SK-N-SH (cell line): ENCODE results near the gene FNTB. TPM values are rescaled to one million over a fixed set of nuclear protein-coding genes. Genes with fewer than 3 reads are reported as not detected.

Source experiments
- CTCF ChIA-PET: fragments of 300-600, 350-600 bp; formaldehyde crosslinking; extraction: SDS; loops from one replicate; lab custom pipeline; 2021; lab: Yijun Ruan, JAX
- POLR2A ChIA-PET: fragments of 350-600 bp; sonication (Branson Sonifier 250); formaldehyde crosslinking; extraction: SDS; loops from one replicate; lab custom pipeline; 2020; ENCODE audit warnings: antibody characterized with exemption, inconsistent platforms; lab: Yijun Ruan, JAX
- DNase-seq: peaks from one replicate; pipeline ENCODE4 v3.0.0; 2012
- H2AFZ ChIP-seq: fragments of 200-600 bp; sonication (generic); 2 replicates; pipeline ENCODE4 v1.8.1; 2016; ENCODE audit warnings: antibody characterized with exemption, mild to moderate bottlenecking, low read depth
- H3F3A ChIP-seq: fragments of 200-600 bp; sonication (generic); replicated peaks from 2 replicates; pipeline ENCODE3; 2016; ENCODE audit warnings: antibody characterized with exemption, mild to moderate bottlenecking; ENCODE audit not compliant: insufficient read depth
- H3K27ac ChIP-seq, 2 experiments: fragments of 200-500 bp in 1 of 2; fragments of 200-600 bp in 1 of 2; sonication (Bioruptor generic) in 1 of 2; sonication (generic), shearing (Covaris generic) in 1 of 2; 2 replicates each; pipeline versions ENCODE4 v1.5.1 to v1.6.1; 2014 to 2016; ENCODE audit warnings: low read depth in 2 of 2, inconsistent platforms in 1 of 2, low read length in 1 of 2, mild to moderate bottlenecking in 1 of 2, mixed read lengths in 1 of 2
- H3K27me3 ChIP-seq: fragments of 200-600 bp; sonication (generic), shearing (Covaris generic); 2 replicates; pipeline ENCODE4 v1.6.1; 2016; ENCODE audit warnings: mixed run types; ENCODE audit not compliant: insufficient read depth
- H3K36me3 ChIP-seq, 2 experiments: fragments of 200-500 bp in 1 of 2; fragments of 200-600 bp in 1 of 2; sonication (Bioruptor generic) in 1 of 2; sonication (generic) in 1 of 2; replicated peaks in 1 of 2; 2 replicates each; pipeline versions ENCODE3 to v1.5.1; 2014 to 2016; ENCODE audit warnings: low read length in 1 of 2, mild to moderate bottlenecking in 1 of 2; ENCODE audit not compliant: insufficient read depth in 2 of 2, control insufficient read depth in 1 of 2
- H3K4me1 ChIP-seq, 2 experiments: fragments of 200-500 bp in 1 of 2; fragments of 200-600 bp in 1 of 2; sonication (Bioruptor generic) in 1 of 2; sonication (generic), shearing (Covaris generic) in 1 of 2; 2 replicates each; pipeline versions ENCODE4 v1.5.1 to v1.6.1; 2014 to 2016; ENCODE audit warnings: low read depth in 1 of 2, low read length in 1 of 2, mixed run types in 1 of 2; ENCODE audit not compliant: insufficient read depth in 2 of 2, control insufficient read depth in 1 of 2
- H3K4me2 ChIP-seq: fragments of 200-600 bp; sonication (generic), shearing (Covaris generic); 2 replicates; pipeline ENCODE4 v1.6.1; 2017; ENCODE audit warnings: mixed run types
- H3K4me3 ChIP-seq, 2 experiments: fragments of 200-500 bp in 1 of 2; fragments of 200-600 bp in 1 of 2; sonication (Bioruptor generic) in 1 of 2; sonication (generic), shearing (Covaris generic) in 1 of 2; 2 replicates each; pipeline versions ENCODE4 v1.5.1 to v1.8.1; 2014 to 2016; ENCODE audit warnings: low read depth in 2 of 2, inconsistent platforms in 1 of 2, low read length in 1 of 2, mild to moderate bottlenecking in 1 of 2, mixed read lengths in 1 of 2, moderate library complexity in 1 of 2
- H3K79me2 ChIP-seq: fragments of 200-600 bp; sonication (generic); 2 replicates; pipeline ENCODE4 v1.8.1; 2017; ENCODE audit warnings: mild to moderate bottlenecking; ENCODE audit not compliant: insufficient read depth
- H3K9ac ChIP-seq: fragments of 200-600 bp; sonication (generic); 2 replicates; pipeline ENCODE4 v1.6.1; 2017; ENCODE audit warnings: mixed run types
- H3K9me2 ChIP-seq: fragments of 200-600 bp; sonication (generic); 2 replicates; pipeline ENCODE4 v1.6.1; 2017; ENCODE audit warnings: mixed run types
- H3K9me3 ChIP-seq: fragments of 200-600 bp; sonication (generic); 2 replicates; pipeline ENCODE4 v1.6.1; 2017; ENCODE audit warnings: mixed run types, mild to moderate bottlenecking, moderate library complexity
- H4K20me1 ChIP-seq: fragments of 200-600 bp; sonication (generic); 2 replicates; pipeline ENCODE4 v1.6.1; 2017; ENCODE audit warnings: mild to moderate bottlenecking, mixed run types; ENCODE audit not compliant: insufficient read depth
- CHD2 ChIP-seq: fragments of 150-350 bp; IDR thresholded peaks from 2 replicates; pipeline ENCODE4 v1.6.1; 2018; ENCODE audit warnings: low read length; ENCODE audit not compliant: partially characterized antibody
- ELF1 ChIP-seq: IDR thresholded peaks from 2 replicates; pipeline ENCODE4 v1.4.0; 2012
- EP300 ChIP-seq, 2 experiments: IDR thresholded peaks; 2 replicates each; pipeline versions ENCODE4 v1.4.0 to v1.6.1; 2012; ENCODE audit warnings: borderline replicate concordance in 1 of 2, low read depth in 1 of 2, low read length in 1 of 2
- FOXM1 ChIP-seq: IDR thresholded peaks from 2 replicates; pipeline ENCODE4 v1.4.0; 2012; ENCODE audit warnings: low read depth, mild to moderate bottlenecking
- JUND ChIP-seq: IDR thresholded peaks from 2 replicates; pipeline ENCODE4 v1.4.0; 2012
- MEF2A ChIP-seq: IDR thresholded peaks from 2 replicates; pipeline ENCODE4 v1.4.0; 2012; ENCODE audit warnings: low read depth, borderline replicate concordance
- MXI1 ChIP-seq: IDR thresholded peaks from 2 replicates; pipeline ENCODE4 v1.6.1; 2012; ENCODE audit warnings: mild to moderate bottlenecking, low read depth, low read length, improper control_type of control experiment
- POLR2AphosphoS5 ChIP-seq: IDR thresholded peaks from 2 replicates; pipeline ENCODE4 v1.6.1; 2012; ENCODE audit warnings: low read depth, low read length
- RAD21 ChIP-seq: IDR thresholded peaks from 2 replicates; pipeline ENCODE4 v1.6.1; 2012; ENCODE audit warnings: mild to moderate bottlenecking, low read length
- RXRA ChIP-seq: IDR thresholded peaks from 2 replicates; pipeline ENCODE4 v1.4.0; 2012; ENCODE audit warnings: low read depth, mild to moderate bottlenecking, borderline replicate concordance
- YY1 ChIP-seq: IDR thresholded peaks from 2 replicates; pipeline ENCODE4 v1.4.0; 2012; ENCODE audit warnings: low read depth, mild to moderate bottlenecking
- WGBS: methylation state at CpG from one replicate; pipeline ENCODE4 v1.1.6; 2017; ENCODE audit warnings: low lambda C conversion rate; 5-methylcytosine and 5-hydroxymethylcytosine counted together
- polyA plus RNA-seq, 3 experiments: library from polyadenylated mRNA; depleted of rRNA; stranded (reverse); fragments of >200 nt; gene quantifications; 2 replicates each; pipeline ENCODE4 v1.2.3, GENCODE V29; 2012
- TF ChIP-seq, protein P1 (sequence below): fragments of 150-350 bp; IDR thresholded peaks from 2 replicates; pipeline ENCODE4 v1.6.1; 2017; ENCODE audit warnings: antibody characterized with exemption, low read length, low read depth, borderline replicate concordance

The FNTB gene
- polyA plus RNA-seq, 1 of the 3 experiments (the other 2 are of a cell fraction): 18.4 TPM

DNA sequence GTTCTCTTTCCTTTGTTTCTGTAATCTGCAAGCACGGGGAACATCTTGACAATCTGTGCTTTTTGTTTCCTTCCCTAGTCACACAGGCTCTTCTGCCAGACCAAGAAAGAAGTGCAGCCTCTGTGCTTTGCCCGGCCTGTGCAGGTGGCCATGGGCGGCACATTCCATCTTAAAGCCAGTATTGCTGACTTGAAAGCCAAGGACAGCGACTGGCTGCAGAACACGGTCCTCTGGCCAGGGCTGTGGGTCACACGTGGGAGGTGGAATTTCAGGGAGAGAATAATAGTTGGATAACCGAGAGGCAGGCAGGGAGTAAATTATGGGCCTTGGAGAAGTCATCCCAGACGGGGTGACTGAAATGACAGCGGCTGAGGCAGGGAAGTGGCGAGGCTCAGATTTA is 24.8 kb downstream of the FNTB start:
- Histone ChIP-seq H3K36me3 (peaks cover 12 to 20% of the 10 kb centered on the region in 2 experiments), H3K9me2 (no peaks in the 10 kb centered on the region), H3K4me1 (no peaks in the 10 kb centered on the region), H3K27ac (no peak overlapping the region), H4K20me1 (no peaks in the 10 kb centered on the region), H3K4me2 (no peak overlapping the region), H3K79me2 (no peaks in the 10 kb centered on the region), H2AFZ (no peak overlapping the region), H3F3A (no peaks in the 10 kb centered on the region), H3K4me3 (no peak overlapping the region), H3K27me3 (no peaks in the 10 kb centered on the region), H3K9me3 (no peaks in the 10 kb centered on the region), H3K9ac (no peak overlapping the region)
- ChIA-PET POLR2A (no interaction called here), CTCF (no interaction called here)
- TF ChIP-seq EP300 (IDR thresholded peaks at IDR 0.05; ENCODE audit: borderline replicate concordance in 1 of 2, low read depth in 1 of 2, low read length in 1 of 2) (no peak), RAD21 (no peak)
- DNase-seq: no peak
- WGBS: 92% methylated on average over 10 of the region's 10 CpGs

DNA sequence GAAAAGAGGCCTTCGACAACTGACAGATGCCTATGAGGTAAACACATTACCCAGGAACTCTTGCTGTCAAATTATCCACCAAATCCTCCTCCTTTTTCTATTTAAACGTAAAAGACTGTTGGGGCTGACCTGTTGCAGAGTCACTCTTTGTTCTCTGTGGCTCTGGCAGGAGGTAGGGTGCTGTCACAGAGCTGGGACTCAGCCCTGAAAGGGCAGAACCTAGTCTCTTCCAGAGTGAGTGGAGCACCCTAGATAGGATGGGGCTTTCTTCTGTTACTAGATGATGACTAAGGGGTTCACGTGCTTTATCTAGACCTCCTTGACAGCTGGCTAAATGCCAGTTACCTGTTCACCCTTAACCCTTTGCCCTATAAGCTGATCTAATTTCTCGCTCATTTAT is 25.7 kb downstream of the FNTB start:
- Histone ChIP-seq H3K36me3 (peaks cover 12 to 20% of the 10 kb centered on the region in 2 experiments), H3K4me3 (no peak overlapping the region), H3K9ac (no peak overlapping the region), H3K9me2 (no peaks in the 10 kb centered on the region), H2AFZ (no peak overlapping the region), H4K20me1 (no peaks in the 10 kb centered on the region), H3K27me3 (no peaks in the 10 kb centered on the region), H3F3A (no peaks in the 10 kb centered on the region), H3K79me2 (no peaks in the 10 kb centered on the region), H3K9me3 (no peaks in the 10 kb centered on the region), H3K4me2 (no peak overlapping the region), H3K4me1 (no peaks in the 10 kb centered on the region), H3K27ac (no peak overlapping the region)
- POLR2A ChIA-PET: no interaction called here
- DNase-seq: no peak
- WGBS: 89% methylated on average over 4 of the region's 4 CpGs
- TF ChIP-seq MXI1: no peak
- TF ChIP-seq MEF2A: no peak
- no peak for TF ChIP-seq EP300 (IDR thresholded peaks at IDR 0.05; ENCODE audit: borderline replicate concordance in 1 of 2, low read depth in 1 of 2, low read length in 1 of 2)
- TF ChIP-seq, protein P1, sequence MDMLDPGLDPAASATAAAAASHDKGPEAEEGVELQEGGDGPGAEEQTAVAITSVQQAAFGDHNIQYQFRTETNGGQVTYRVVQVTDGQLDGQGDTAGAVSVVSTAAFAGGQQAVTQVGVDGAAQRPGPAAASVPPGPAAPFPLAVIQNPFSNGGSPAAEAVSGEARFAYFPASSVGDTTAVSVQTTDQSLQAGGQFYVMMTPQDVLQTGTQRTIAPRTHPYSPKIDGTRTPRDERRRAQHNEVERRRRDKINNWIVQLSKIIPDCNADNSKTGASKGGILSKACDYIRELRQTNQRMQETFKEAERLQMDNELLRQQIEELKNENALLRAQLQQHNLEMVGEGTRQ: no peak
- TF ChIP-seq FOXM1: no peak
- TF ChIP-seq RXRA: no peak
- TF ChIP-seq ELF1: no peak
- no peak for TF ChIP-seq JUND
- TF ChIP-seq YY1: no peak
- CTCF ChIA-PET: interaction anchor here (0.6 kb wide), 1 partner anchor 19 kb away, joined by 3 read pairs; no protein-coding TSS in a partner anchor

DNA sequence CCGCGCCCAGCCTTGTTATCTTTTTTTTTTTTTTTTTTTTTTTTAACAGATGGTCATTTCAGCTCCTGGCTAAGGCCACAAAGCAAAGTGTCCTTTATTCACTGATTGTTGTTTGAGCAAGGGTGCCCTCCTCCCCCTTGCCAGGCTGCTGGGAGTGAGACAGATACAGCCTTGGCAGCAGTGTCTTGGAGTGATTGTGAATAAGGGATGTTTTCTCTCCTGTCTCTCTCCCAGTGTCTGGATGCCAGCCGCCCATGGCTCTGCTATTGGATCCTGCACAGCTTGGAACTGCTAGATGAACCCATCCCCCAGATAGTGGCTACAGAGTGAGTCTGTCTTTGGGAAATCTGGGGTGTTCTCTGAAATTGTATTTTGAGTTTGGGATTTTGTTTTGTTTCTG is 28.7 kb downstream of the FNTB start:
- no peak overlapping the region for H3K9ac ChIP-seq
- H3K36me3 ChIP-seq: peaks cover 12 to 20% of the 10 kb centered on the region in 2 experiments
- no peaks in the 10 kb centered on the region for H3K9me3 ChIP-seq
- no peaks in the 10 kb centered on the region for H3K27me3 ChIP-seq
- H4K20me1 ChIP-seq: no peaks in the 10 kb centered on the region
- H3F3A ChIP-seq: no peaks in the 10 kb centered on the region
- H3K9me2 ChIP-seq: no peaks in the 10 kb centered on the region
- no peak overlapping the region for H3K27ac ChIP-seq
- WGBS: 93% methylated on average over 3 of the region's 3 CpGs
- ChIA-PET CTCF (interaction anchor here (0.8 to 1.7 kb wide), 3 partner anchors 11 to 55 kb away, joined by 3 to 4 read pairs (median 4); partner anchors contain the start of gene FNTB), POLR2A (no interaction called here)
- H2AFZ ChIP-seq: no peak overlapping the region
- DNase-seq: no peak
- no peak for TF ChIP-seq CHD2
- no peak for TF ChIP-seq POLR2AphosphoS5
- H3K4me3 ChIP-seq: no peak overlapping the region
- no peaks in the 10 kb centered on the region for H3K79me2 ChIP-seq
- H3K4me1 ChIP-seq: no peaks in the 10 kb centered on the region
- no peak overlapping the region for H3K4me2 ChIP-seq
